Measurements from ENCODE around the gene RAPGEF2. TPM values are rescaled to one million over a fixed set of nuclear protein-coding genes. Genes with fewer than 3 reads are reported as not detected.

Gene RAPGEF2
- total RNA-seq, 3 donors from 2014 or later: 47.0 to 84.0 (median 51.5) TPM

DNA sequence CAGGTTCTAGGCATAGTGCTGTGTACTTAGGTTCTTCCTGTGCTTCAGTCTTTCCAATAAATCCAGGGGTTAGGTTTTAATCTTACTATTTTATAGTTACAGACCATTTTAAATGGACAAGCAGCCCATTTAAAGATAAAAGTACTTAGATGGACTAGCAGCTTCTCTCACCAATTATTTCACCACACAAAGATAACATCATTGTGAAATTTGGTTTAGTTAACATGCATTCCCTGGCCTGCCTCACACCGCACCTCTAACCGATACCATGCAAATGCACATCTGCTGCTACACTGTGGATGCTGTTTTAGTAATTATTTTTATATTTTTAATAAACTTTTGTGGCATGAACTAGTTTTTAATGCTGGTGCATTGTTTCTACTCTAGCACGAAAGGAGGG lies 252.6 kb downstream of the RAPGEF2 start:
- Histone ChIP-seq H3K4me1 (no peaks in the 10 kb centered on the region), H3K27ac (no peak overlapping the region), H3K4me3 (no peak overlapping the region), H3K36me3 (no peaks in the 10 kb centered on the region), H3K27me3 (no peaks in the 10 kb centered on the region), H3K9me3 (no peaks in the 10 kb centered on the region)
- no peak for DNase-seq (ENCODE audit: low spot score in 2 of 2)
- TF ChIP-seq, protein P1, sequence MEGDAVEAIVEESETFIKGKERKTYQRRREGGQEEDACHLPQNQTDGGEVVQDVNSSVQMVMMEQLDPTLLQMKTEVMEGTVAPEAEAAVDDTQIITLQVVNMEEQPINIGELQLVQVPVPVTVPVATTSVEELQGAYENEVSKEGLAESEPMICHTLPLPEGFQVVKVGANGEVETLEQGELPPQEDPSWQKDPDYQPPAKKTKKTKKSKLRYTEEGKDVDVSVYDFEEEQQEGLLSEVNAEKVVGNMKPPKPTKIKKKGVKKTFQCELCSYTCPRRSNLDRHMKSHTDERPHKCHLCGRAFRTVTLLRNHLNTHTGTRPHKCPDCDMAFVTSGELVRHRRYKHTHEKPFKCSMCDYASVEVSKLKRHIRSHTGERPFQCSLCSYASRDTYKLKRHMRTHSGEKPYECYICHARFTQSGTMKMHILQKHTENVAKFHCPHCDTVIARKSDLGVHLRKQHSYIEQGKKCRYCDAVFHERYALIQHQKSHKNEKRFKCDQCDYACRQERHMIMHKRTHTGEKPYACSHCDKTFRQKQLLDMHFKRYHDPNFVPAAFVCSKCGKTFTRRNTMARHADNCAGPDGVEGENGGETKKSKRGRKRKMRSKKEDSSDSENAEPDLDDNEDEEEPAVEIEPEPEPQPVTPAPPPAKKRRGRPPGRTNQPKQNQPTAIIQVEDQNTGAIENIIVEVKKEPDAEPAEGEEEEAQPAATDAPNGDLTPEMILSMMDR (IDR thresholded peaks at IDR 0.05): no peak
- no peak for TF ChIP-seq POLR2AphosphoS5 (IDR thresholded peaks at IDR 0.05)
- no peak for TF ChIP-seq POLR2A (IDR thresholded peaks at IDR 0.05)
- intact Hi-C loops (cut with DNase I; ENCODE audit: low total_unique reads): no loop called here

DNA sequence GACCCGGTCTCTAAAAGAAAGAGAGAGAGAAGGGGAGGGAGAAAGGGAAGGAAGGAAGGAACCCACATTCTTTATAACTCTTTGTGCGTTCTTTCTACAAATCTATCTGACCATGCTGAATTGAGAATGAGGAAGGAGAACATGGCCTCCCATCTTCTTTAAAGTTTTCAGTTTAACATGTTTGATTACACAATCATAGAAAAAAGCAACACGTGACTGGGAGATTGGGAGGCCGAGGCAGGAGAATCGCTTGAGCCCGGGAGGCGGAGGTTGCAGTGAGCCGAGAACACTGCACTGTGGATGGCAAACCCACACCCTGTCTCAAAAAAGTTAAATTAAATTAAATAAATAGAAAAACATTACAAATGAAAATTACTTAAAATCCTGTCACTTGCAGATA lies 254.5 kb downstream of the RAPGEF2 start:
- TF ChIP-seq POLR2AphosphoS5 (IDR thresholded peaks at IDR 0.05) (no peak), POLR2A (IDR thresholded peaks at IDR 0.05) (no peak)
- TF ChIP-seq, protein P1 (IDR thresholded peaks at IDR 0.05): no peak
- H3K36me3 ChIP-seq: no peaks in the 10 kb centered on the region
- no peaks in the 10 kb centered on the region for H3K4me1 ChIP-seq

DNA sequence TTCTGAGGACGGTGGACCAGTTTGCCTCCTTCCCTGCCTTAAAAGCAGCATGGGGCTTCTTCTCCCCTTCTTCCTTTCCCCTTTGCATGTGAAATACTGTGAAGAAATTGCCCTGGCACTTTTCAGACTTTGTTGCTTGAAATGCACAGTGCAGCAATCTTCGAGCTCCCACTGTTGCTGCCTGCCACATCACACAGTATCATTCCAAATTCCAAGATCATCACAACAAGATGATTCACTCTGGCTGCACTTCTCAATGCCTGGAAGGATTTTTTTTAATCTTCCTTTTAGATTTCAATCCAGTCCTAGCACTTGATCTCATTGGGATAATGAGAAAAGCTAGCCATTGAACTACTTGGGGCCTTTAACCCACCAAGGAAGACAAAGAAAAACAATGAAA lies 255.3 kb downstream of the RAPGEF2 start:
- no peak overlapping the region for H3K27ac ChIP-seq
- H3K9me3 ChIP-seq: no peaks in the 10 kb centered on the region
- H3K4me1 ChIP-seq: no peaks in the 10 kb centered on the region
- no peaks in the 10 kb centered on the region for H3K36me3 ChIP-seq
- TF ChIP-seq POLR2AphosphoS5 (IDR thresholded peaks at IDR 0.05): no peak
- TF ChIP-seq, protein P1 (IDR thresholded peaks at IDR 0.05): no peak
- TF ChIP-seq POLR2A (IDR thresholded peaks at IDR 0.05): no peak
- intact Hi-C loops (cut with DNase I; ENCODE audit: low total_unique reads): no loop called here
- H3K4me3 ChIP-seq: no peak overlapping the region
- DNase-seq (ENCODE audit: low spot score in 2 of 2): no peak
- H3K27me3 ChIP-seq: no peaks in the 10 kb centered on the region

More for the DNA sequence above, 254.5 kb downstream of the RAPGEF2 start:
- no peak overlapping the region for H3K27ac ChIP-seq
- DNase-seq (ENCODE audit: low spot score in 2 of 2): no peak
- no peak overlapping the region for H3K4me3 ChIP-seq
- H3K9me3 ChIP-seq: no peaks in the 10 kb centered on the region
- H3K27me3 ChIP-seq: no peaks in the 10 kb centered on the region
- intact Hi-C loops (cut with DNase I; ENCODE audit: low total_unique reads): no loop called here

DNA sequence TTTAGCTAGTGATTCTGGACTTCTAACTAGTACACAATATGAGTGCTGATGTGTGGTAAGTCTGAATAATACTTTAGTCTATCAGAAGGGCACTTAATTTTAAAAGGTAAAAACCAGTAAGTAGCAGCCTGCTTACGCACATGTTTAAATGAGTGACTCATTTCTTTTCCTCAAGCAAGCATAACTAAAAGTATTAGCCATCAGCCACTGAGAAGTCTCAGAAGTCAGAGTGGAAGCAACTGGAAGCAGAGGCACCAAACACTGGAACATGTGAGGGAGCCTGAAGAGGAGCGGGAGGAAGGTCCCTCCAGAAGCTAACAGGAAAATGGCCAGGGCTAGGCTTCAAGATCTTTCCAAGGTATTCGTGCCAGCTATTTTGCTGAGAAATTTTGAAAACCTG lies 257.7 kb downstream of the RAPGEF2 start:
- no peak overlapping the region for H3K27ac ChIP-seq
- DNase-seq (ENCODE audit: low spot score in 2 of 2): no peak
- H3K36me3 ChIP-seq: no peaks in the 10 kb centered on the region
- H3K4me3 ChIP-seq: no peak overlapping the region
- H3K9me3 ChIP-seq: no peaks in the 10 kb centered on the region
- no peaks in the 10 kb centered on the region for H3K27me3 ChIP-seq
- no peaks in the 10 kb centered on the region for H3K4me1 ChIP-seq
- intact Hi-C loops (cut with DNase I; ENCODE audit: low total_unique reads): no loop called here
- no peak for TF ChIP-seq POLR2A (IDR thresholded peaks at IDR 0.05)
- TF ChIP-seq POLR2AphosphoS5 (IDR thresholded peaks at IDR 0.05): no peak
- TF ChIP-seq, protein P1 (IDR thresholded peaks at IDR 0.05): no peak

DNA sequence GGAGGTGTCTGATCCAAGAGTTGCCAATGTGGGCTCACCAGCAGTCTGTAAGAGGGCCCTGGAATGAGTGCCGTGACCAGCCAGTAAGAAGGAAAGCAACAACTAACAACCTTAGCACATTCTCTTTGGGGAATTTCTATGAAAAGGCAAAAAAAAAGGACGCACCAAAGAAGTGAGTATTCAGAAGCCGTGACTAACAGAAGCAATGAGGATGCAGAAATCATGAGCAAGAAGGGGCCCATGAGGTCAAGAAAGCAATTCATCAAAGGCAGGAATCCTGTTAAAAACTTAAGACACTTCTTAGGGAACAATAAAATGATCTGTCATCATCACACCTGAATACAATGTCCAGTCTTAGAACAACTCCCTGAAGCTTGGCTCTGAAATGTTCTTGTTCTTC lies 260.5 kb downstream of the RAPGEF2 start:
- H3K4me1 ChIP-seq: no peaks in the 10 kb centered on the region
- no peak overlapping the region for H3K4me3 ChIP-seq
- intact Hi-C loops (cut with DNase I; ENCODE audit: low total_unique reads): no loop called here
- DNase-seq (ENCODE audit: low spot score in 2 of 2): no peak
- TF ChIP-seq POLR2A (IDR thresholded peaks at IDR 0.05) (no peak), POLR2AphosphoS5 (IDR thresholded peaks at IDR 0.05) (no peak)
- TF ChIP-seq, protein P1 (IDR thresholded peaks at IDR 0.05): no peak
- no peaks in the 10 kb centered on the region for H3K9me3 ChIP-seq
- no peaks in the 10 kb centered on the region for H3K36me3 ChIP-seq
- H3K27ac ChIP-seq: no peak overlapping the region
- H3K27me3 ChIP-seq: no peaks in the 10 kb centered on the region

Data from breast epithelium (tissue), 4 donors.